SU-DHL-6 (cell line): ENCODE results near the gene GIT2.

Experiments
- H2AFZ ChIP-seq: fragments of 200-600 bp; sonication (generic); 2 replicates; pipeline ENCODE4 v1.6.1; 2014; ENCODE audit warnings: low read depth, mild to moderate bottlenecking, moderate library complexity, mixed read lengths, antibody characterized with exemption, low read length; ENCODE audit not compliant: severe bottlenecking
- H3F3A ChIP-seq: fragments of 200-600 bp; shearing (Covaris generic); 2 replicates; pipeline ENCODE4 v1.6.0; 2016; ENCODE audit warnings: antibody characterized with exemption, mild to moderate bottlenecking; ENCODE audit not compliant: insufficient read depth
- H3K27ac ChIP-seq: fragments of 200-600 bp; sonication (generic); 2 replicates; pipeline ENCODE4 v1.5.1; 2016; ENCODE audit warnings: low read depth, mild to moderate bottlenecking, low read length, moderate library complexity, mixed read lengths
- H3K27me3 ChIP-seq: fragments of 200-600 bp; sonication (generic), shearing (Covaris generic); 2 replicates; pipeline ENCODE4 v1.6.0; 2014; ENCODE audit warnings: mild to moderate bottlenecking, low read length
- H3K36me3 ChIP-seq: fragments of 200-600 bp; sonication (generic); 2 replicates; pipeline ENCODE4 v1.6.1; 2014; ENCODE audit warnings: mild to moderate bottlenecking, low read length, mixed read lengths
- H3K4me2 ChIP-seq: fragments of 300-600, 200-600 bp; shearing (Covaris generic), sonication (generic); 2 replicates; pipeline ENCODE4 v1.6.0; 2014; ENCODE audit warnings: low read length, low read depth, mild to moderate bottlenecking; ENCODE audit not compliant: poor library complexity, severe bottlenecking
- H3K4me3 ChIP-seq: fragments of 200-600 bp; sonication (generic); 2 replicates; pipeline ENCODE4 v1.5.1; 2014; ENCODE audit warnings: antibody characterized with exemption, low read length, mild to moderate bottlenecking, mixed read lengths; ENCODE audit not compliant: insufficient read depth, poor library complexity, severe bottlenecking
- H3K79me2 ChIP-seq: fragments of 200-600 bp; sonication (generic); 2 replicates; pipeline ENCODE4 v1.6.1; 2014; ENCODE audit warnings: mild to moderate bottlenecking, low read length, moderate library complexity; ENCODE audit not compliant: insufficient read depth
- H3K9ac ChIP-seq: fragments of 200-600 bp; sonication (generic); 2 replicates; pipeline ENCODE4 v1.7.0; 2014; ENCODE audit warnings: mild to moderate bottlenecking, low read length
- H3K9me2 ChIP-seq: fragments of 200-600 bp; sonication (generic); replicated peaks from 2 replicates; pipeline ENCODE4 v1.6.1; 2014; ENCODE audit warnings: low read length; ENCODE audit not compliant: insufficient read depth
- H3K9me3 ChIP-seq: fragments of 200-600 bp; sonication (generic); 2 replicates; pipeline ENCODE4 v1.6.1; 2014; ENCODE audit warnings: low read length, mixed read lengths; ENCODE audit not compliant: insufficient read depth
- H4K20me1 ChIP-seq: fragments of 200-600 bp; sonication (generic); 2 replicates; pipeline ENCODE4 v1.6.1; 2014; ENCODE audit warnings: low read depth, mild to moderate bottlenecking, antibody characterized with exemption, low read length, moderate library complexity, mixed read lengths
- CTCF ChIP-seq: fragments of 200-600 bp; sonication (generic); IDR thresholded peaks from one replicate; pipeline ENCODE4 v1.5.1; 2017; ENCODE audit warnings: antibody characterized with exemption, mild to moderate bottlenecking, low read length, moderate library complexity; ENCODE audit not compliant: insufficient read depth, poor library complexity, severe bottlenecking
- EZH2phosphoT487 ChIP-seq: fragments of 200-600 bp; sonication (generic), shearing (Covaris generic); conservative IDR thresholded peaks from 2 replicates; pipeline ENCODE4 v1.6.1; 2018; ENCODE audit warnings: mild to moderate bottlenecking, antibody characterized with exemption, low read length, moderate library complexity, mixed read lengths

The GIT2 gene

GRCh38 chr12:109943811-109944210 lies 52.4 kb downstream of the GIT2 start:
- Histone ChIP-seq H3K9ac (no peak overlapping the region), H4K20me1 (no peaks in the 10 kb centered on the region), H3K36me3 (peaks cover 11% of the 10 kb centered on the region; the same call in 1 of the 2 replicates), H3K27ac (no peak overlapping the region), H3K9me2 (no peaks in the 10 kb centered on the region), H3K9me3 (no peaks in the 10 kb centered on the region), H3K4me2 (no peak overlapping the region), H3F3A (no peaks in the 10 kb centered on the region), H3K4me3 (no peak overlapping the region), H3K27me3 (no peaks in the 10 kb centered on the region), H2AFZ (no peak overlapping the region), H3K79me2 (no peaks in the 10 kb centered on the region)
- TF ChIP-seq CTCF, result no peak
- TF ChIP-seq EZH2phosphoT487, result no peak

GRCh38 chr12:109940339-109940923 lies 55.7 kb downstream of the GIT2 start:
- Histone ChIP-seq H3K9me3 (no peaks in the 10 kb centered on the region), H3K9ac (no peak overlapping the region), H3F3A (no peaks in the 10 kb centered on the region), H3K4me3 (no peak overlapping the region), H3K36me3 (peaks cover 9% of the 10 kb centered on the region; the same call in 1 of the 2 replicates), H3K27me3 (no peaks in the 10 kb centered on the region), H3K9me2 (no peaks in the 10 kb centered on the region), H3K27ac (no peak overlapping the region), H3K79me2 (no peaks in the 10 kb centered on the region), H3K4me2 (no peak overlapping the region), H4K20me1 (no peaks in the 10 kb centered on the region), H2AFZ (no peak overlapping the region)
- TF ChIP-seq CTCF (no peak), EZH2phosphoT487 (no peak)

- Histone ChIP-seq H3K9me3 (no peaks in the 10 kb centered on the region), H4K20me1 (no peaks in the 10 kb centered on the region), H3K36me3 (peaks cover 9% of the 10 kb centered on the region; the same call in 1 of the 2 replicates), H3K9ac (no peak overlapping the region), H3K27ac (no peak overlapping the region), H3K79me2 (no peaks in the 10 kb centered on the region), H2AFZ (no peak overlapping the region), H3K9me2 (no peaks in the 10 kb centered on the region), H3K4me3 (no peak overlapping the region), H3K4me2 (no peak overlapping the region), H3F3A (no peaks in the 10 kb centered on the region), H3K27me3 (no peaks in the 10 kb centered on the region)
- TF ChIP-seq CTCF (no peak), EZH2phosphoT487 (no peak)
These were observed 56.7 kb downstream of the GIT2 start for GRCh38 chr12:109939504-109939903.
